Common myeloid progenitor, CD34-positive (primary cell): ENCODE measurements around the gene INO80C.

Source experiments
- CTCF ChIA-PET: fragments of 350-600 bp; sonication (Branson Sonifier 250); formaldehyde crosslinking; loops from one replicate; lab custom pipeline; 2021; ENCODE audit warnings: antibody characterized with exemption; lab: Charles Lee
- POLR2A ChIA-PET: fragments of 350-600 bp; sonication (Branson Sonifier 250); formaldehyde crosslinking; loops from one replicate; lab custom pipeline; 2021; ENCODE audit warnings: antibody characterized with exemption; lab: Charles Lee
- DNase-seq, 3 donors: peaks; one replicate each; pipeline versions ENCODE4 v3.0.0 to v3.0.0-alpha.2; 2013
- H3K27ac ChIP-seq, 2 experiments: 1 replicate in 1 of 2; 2 replicates in 1 of 2; pipeline ENCODE4 v1.7.0; 2013; ENCODE audit warnings: inconsistent platforms in 2 of 2, low read length in 2 of 2, mild to moderate bottlenecking in 2 of 2, low read depth in 1 of 2, moderate library complexity in 1 of 2; ENCODE audit not compliant: severe bottlenecking in 2 of 2, insufficient read depth in 1 of 2, poor library complexity in 1 of 2
- H3K27me3 ChIP-seq, 5 experiments: replicated peaks in 2 of 5; 1 replicate in 3 of 5; 2 replicates in 2 of 5; pipeline versions ENCODE4 v1.6.1 to v1.7.0; 2013; ENCODE audit warnings: low read length in 4 of 5, mild to moderate bottlenecking in 2 of 5, moderate library complexity in 2 of 5, inconsistent platforms in 1 of 5; ENCODE audit not compliant: insufficient read depth in 5 of 5, control insufficient read depth in 4 of 5
- H3K36me3 ChIP-seq, 4 experiments: 1 replicate in 2 of 4; 2 replicates in 2 of 4; pipeline versions ENCODE4 v1.6.1 to v1.7.0; 2013; ENCODE audit warnings: low read length in 3 of 4, control low read depth in 1 of 4, mild to moderate bottlenecking in 1 of 4; ENCODE audit not compliant: control insufficient read depth in 4 of 4, insufficient read depth in 4 of 4
- H3K4me1 ChIP-seq, 4 experiments: 1 replicate in 3 of 4; 2 replicates in 1 of 4; pipeline versions ENCODE4 v1.6.1 to v1.7.1; 2013; ENCODE audit warnings: low read length in 3 of 4, mild to moderate bottlenecking in 3 of 4, control low read depth in 1 of 4, inconsistent platforms in 1 of 4, moderate library complexity in 1 of 4; ENCODE audit not compliant: control insufficient read depth in 4 of 4, insufficient read depth in 4 of 4; ENCODE audit errors: control extremely low read depth in 1 of 4
- H3K4me3 ChIP-seq, 7 experiments: 1 replicate in 4 of 7; 2 replicates in 3 of 7; pipeline versions ENCODE4 v1.5.1 to v1.7.0; 2013; ENCODE audit warnings: mild to moderate bottlenecking in 7 of 7, low read length in 6 of 7, moderate library complexity in 6 of 7, inconsistent platforms in 2 of 7, low read depth in 2 of 7, control low read depth in 1 of 7; ENCODE audit not compliant: insufficient read depth in 4 of 7, control insufficient read depth in 1 of 7; ENCODE audit errors: extremely low read depth in 1 of 7
- H3K9me3 ChIP-seq, 5 experiments: 1 replicate in 4 of 5; 2 replicates in 1 of 5; pipeline versions ENCODE4 v1.6.1 to v1.7.1; 2013; ENCODE audit warnings: low read length in 4 of 5, mild to moderate bottlenecking in 2 of 5, inconsistent platforms in 1 of 5, low read depth in 1 of 5, moderate library complexity in 1 of 5; ENCODE audit not compliant: control insufficient read depth in 4 of 5, insufficient read depth in 2 of 5; ENCODE audit errors: control extremely low read depth in 1 of 5
- WGBS: methylation state at CpG from one replicate; pipeline ENCODE4 v1.1.5; 2013; ENCODE audit not compliant: insufficient coverage; 5-methylcytosine and 5-hydroxymethylcytosine counted together

INO80C gene

DNA sequence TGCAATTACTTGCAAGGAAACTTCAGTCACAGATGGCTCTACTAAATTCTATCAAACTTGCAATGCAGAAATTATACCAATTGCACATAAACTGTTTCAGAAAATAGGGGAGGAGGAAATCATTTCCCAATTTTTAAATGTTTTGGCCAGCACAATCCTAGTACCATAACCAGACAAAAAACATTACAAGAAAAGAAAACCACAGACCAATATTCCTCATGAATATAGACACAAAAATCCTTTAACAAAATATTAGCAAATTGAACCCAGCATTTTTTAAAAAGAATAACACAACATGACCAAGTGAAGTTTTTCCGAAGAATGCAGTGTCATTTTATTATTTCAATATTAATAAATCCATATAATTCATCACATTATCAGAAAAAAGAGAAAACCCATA, 45.8 kb downstream of the INO80C start:
- WGBS: no CpG with 5 or more reads among the region's 1 CpG
- Histone ChIP-seq H3K27me3 (no peaks in the 10 kb centered on the region), H3K4me1 (no peaks in the 10 kb centered on the region), H3K36me3 (no peaks in the 10 kb centered on the region), H3K27ac (no peak overlapping the region), H3K4me3 (no peak overlapping the region), H3K9me3 (peaks cover 0 to 7% (median 0%) of the 10 kb centered on the region in 5 experiments)
- ChIA-PET CTCF (no interaction called here), POLR2A (no interaction called here)
- no peak for DNase-seq

- no peak for DNase-seq
- Histone ChIP-seq H3K36me3 (no peaks in the 10 kb centered on the region), H3K9me3 (peaks cover 0 to 7% (median 0%) of the 10 kb centered on the region in 5 experiments), H3K27me3 (no peaks in the 10 kb centered on the region), H3K27ac (no peak overlapping the region), H3K4me1 (no peaks in the 10 kb centered on the region), H3K4me3 (no peak overlapping the region)
- ChIA-PET CTCF (no interaction called here), POLR2A (no interaction called here)
- WGBS: 95% methylated on average over 3 of the region's 3 CpGs
Observed at GRCh38 chr18:35451032-35451431, 46.7 kb downstream of the INO80C start.

DNA sequence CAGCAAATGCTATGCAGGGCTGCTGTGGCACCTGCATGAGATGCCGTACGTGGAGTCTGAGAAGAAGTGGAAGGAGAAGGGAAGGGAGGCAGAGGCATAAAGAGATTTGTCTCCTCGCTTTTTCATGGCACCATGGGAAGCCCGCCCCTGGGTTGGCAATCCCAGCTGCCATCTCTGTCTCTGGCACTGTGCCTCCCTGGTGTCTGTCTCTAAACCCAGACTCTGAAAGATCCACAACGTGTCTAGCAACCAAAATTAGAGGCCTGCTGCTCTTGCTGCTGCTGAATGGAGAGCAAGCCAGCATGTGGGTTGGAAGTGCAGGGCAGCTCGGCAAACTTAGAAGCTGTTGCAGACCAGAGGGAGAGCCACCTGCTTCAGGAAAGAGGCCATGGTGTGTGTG, 53.1 kb downstream of the INO80C start:
- ChIA-PET CTCF (interaction anchor here (0.9 to 1.0 kb wide), 2 partner anchors 22 to 29 kb away, joined by 3 read pairs; no protein-coding TSS in a partner anchor), POLR2A (no interaction called here)
- Histone ChIP-seq H3K27ac (no peak overlapping the region), H3K9me3 (no peaks in the 10 kb centered on the region), H3K4me3 (no peak overlapping the region), H3K36me3 (no peaks in the 10 kb centered on the region), H3K27me3 (no peaks in the 10 kb centered on the region), H3K4me1 (peaks cover 0 to 21% (median 4%) of the 10 kb centered on the region in 4 experiments)
- WGBS: 94% methylated on average over 6 of the region's 6 CpGs
- DNase-seq: no peak

- H3K27ac ChIP-seq: no peak overlapping the region
- ChIA-PET POLR2A (no interaction called here), CTCF (interaction anchor here (1.0 kb wide), 1 partner anchor 21 kb away, joined by 3 read pairs; no protein-coding TSS in a partner anchor)
- DNase-seq: no peak
- H3K4me1 ChIP-seq: peaks cover 0 to 21% (median 4%) of the 10 kb centered on the region in 4 experiments
- no CpG with 5 or more reads among the region's 2 CpGs for WGBS
- no peaks in the 10 kb centered on the region for H3K36me3 ChIP-seq
- H3K9me3 ChIP-seq: no peaks in the 10 kb centered on the region
- no peak overlapping the region for H3K4me3 ChIP-seq
- H3K27me3 ChIP-seq: no peaks in the 10 kb centered on the region
Observed at GRCh38 chr18:35443847-35444246, 53.9 kb downstream of the INO80C start.

GRCh38 chr18:35443434-35443833, 54.3 kb downstream of the INO80C start:
- Histone ChIP-seq H3K9me3 (no peaks in the 10 kb centered on the region), H3K4me3 (no peak overlapping the region), H3K27ac (no peak overlapping the region), H3K36me3 (no peaks in the 10 kb centered on the region), H3K27me3 (no peaks in the 10 kb centered on the region), H3K4me1 (peaks cover 0 to 21% (median 4%) of the 10 kb centered on the region in 4 experiments)
- 67% methylated on average over 3 of the region's 3 CpGs for WGBS
- CTCF ChIA-PET: no interaction called here
- POLR2A ChIA-PET: no interaction called here
- DNase-seq: peak in 2 of 3 donors; percentile 33 to 49

GRCh38 chr18:35442701-35443100, 55.1 kb downstream of the INO80C start:
- WGBS: 81% methylated on average over 5 of the region's 5 CpGs

GRCh38 chr18:35441857-35442595, 55.7 kb downstream of the INO80C start:
- POLR2A ChIA-PET: no interaction called here
- CTCF ChIA-PET: no interaction called here
- Histone ChIP-seq H3K36me3 (no peaks in the 10 kb centered on the region), H3K27me3 (no peaks in the 10 kb centered on the region), H3K4me3 (no peak overlapping the region), H3K9me3 (no peaks in the 10 kb centered on the region), H3K4me1 (peaks cover 0 to 21% (median 4%) of the 10 kb centered on the region in 4 experiments), H3K27ac (no peak overlapping the region)
- WGBS: 93% methylated on average over 9 of the region's 9 CpGs
- no peak for DNase-seq

More at GRCh38 chr18:35442701-35443100, 55.1 kb downstream of the INO80C start:
- CTCF ChIA-PET: no interaction called here
- Histone ChIP-seq H3K27ac (no peak overlapping the region), H3K36me3 (no peaks in the 10 kb centered on the region), H3K27me3 (no peaks in the 10 kb centered on the region), H3K9me3 (no peaks in the 10 kb centered on the region), H3K4me3 (no peak overlapping the region), H3K4me1 (peaks cover 0 to 21% (median 4%) of the 10 kb centered on the region in 4 experiments)
- POLR2A ChIA-PET: no interaction called here
- DNase-seq: no peak
